Raji (cell line): ENCODE data around the gene TANGO2.

ENCODE experiments used
- POLR2A ChIP-seq: IDR thresholded peaks from 2 replicates; pipeline ENCODE4 v1.6.1; 2011; ENCODE audit warnings: low read depth, low read length, control low read depth; ENCODE audit not compliant: insufficient read depth

The TANGO2 gene

DNA sequence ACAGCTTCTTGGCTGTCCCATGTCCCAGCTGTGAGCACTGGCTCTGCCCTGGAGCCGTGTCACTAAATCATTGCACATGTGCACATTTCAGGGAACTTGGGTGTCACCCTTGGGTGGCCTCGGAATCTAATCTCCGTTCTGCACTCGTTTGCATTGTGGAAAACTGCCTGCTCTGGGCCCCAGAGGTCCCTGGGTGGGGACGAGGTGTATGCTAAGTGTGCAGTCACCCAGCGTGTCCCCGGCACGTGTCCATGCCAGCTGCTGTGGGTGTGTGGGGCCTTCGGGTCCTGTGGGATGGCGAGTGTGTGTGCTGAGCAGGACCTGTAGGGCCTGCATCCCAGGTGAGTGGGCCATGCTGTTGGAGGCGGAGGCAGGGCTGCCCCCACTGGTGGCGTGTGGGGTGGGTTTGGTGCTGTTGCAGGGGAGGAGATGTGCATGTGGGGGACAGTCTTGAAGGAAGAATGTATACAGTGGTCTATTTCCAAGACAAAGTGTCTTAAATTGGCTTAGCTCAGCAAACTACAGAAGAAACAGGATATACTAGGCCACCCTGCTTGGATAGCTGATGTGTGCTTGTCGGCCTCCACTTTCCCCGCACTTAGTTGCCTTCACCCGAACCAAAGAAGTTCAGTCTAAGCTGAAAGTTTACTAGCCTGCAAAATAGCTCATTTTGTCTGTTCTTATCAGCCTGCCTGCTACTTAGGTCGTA, 14.6 kb downstream of the TANGO2 start:
- TF ChIP-seq POLR2A: no peak

GRCh38 chr22:20036084-20036482, 15.2 kb downstream of the TANGO2 start:
- no peak for TF ChIP-seq POLR2A

- TF ChIP-seq POLR2A: no peak
These were observed 15.9 kb downstream of the TANGO2 start for GRCh38 chr22:20036535-20037392.

DNA sequence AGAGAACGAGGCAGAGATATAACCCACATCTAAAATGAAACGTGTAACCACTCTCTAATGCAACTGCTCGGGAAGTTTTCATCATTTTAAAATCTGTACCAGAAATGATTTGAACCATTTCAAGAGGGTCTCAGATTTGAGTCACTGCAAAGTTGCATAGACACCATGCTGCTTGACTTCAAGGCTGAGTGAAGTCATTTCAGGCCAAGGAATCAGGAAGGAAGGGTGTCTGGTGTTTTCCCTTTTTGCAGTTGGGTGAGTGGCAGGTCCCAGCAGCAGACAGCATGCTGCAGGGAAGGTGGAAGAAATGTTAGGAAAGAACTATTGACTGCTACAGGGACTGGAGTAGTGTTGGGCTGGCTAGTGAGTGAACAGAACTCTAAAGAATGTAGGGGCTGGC, 16.5 kb downstream of the TANGO2 start:
- TF ChIP-seq POLR2A: no peak

GRCh38 chr22:20038574-20038973, 17.7 kb downstream of the TANGO2 start:
- no peak for TF ChIP-seq POLR2A

DNA sequence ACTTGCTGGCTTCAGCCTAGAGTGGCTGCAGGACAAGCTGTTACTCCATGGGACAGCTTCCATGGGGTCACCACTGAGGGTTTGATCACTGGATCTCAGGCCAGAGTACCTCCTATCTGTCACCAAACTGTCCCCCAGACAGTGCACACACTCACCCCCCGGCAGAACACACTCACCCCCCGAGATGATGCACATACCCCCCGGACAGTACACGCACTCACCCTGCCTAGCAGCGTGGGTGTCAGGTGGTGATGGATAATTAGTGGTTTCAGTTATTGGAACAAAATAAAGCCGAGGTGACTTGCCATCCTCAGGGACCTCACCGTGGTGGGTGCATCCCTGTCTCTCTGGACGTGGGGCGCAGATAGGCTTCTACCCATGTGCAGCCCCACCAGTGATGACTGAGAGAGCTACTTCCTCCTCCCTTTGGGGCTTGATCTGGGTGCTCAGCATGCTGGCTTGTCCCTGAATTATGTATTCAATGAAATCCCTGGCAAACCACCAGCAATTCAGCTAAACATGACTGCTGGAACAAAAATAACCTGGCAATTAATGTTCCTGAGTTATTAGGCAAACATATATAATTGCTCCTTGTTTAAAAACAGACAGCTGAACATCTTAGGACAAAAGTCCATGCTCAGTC, 18.9 kb downstream of the TANGO2 start:
- no peak for TF ChIP-seq POLR2A

- no peak for TF ChIP-seq POLR2A
These were observed 19.7 kb downstream of the TANGO2 start for GRCh38 chr22:20040327-20041200.

DNA sequence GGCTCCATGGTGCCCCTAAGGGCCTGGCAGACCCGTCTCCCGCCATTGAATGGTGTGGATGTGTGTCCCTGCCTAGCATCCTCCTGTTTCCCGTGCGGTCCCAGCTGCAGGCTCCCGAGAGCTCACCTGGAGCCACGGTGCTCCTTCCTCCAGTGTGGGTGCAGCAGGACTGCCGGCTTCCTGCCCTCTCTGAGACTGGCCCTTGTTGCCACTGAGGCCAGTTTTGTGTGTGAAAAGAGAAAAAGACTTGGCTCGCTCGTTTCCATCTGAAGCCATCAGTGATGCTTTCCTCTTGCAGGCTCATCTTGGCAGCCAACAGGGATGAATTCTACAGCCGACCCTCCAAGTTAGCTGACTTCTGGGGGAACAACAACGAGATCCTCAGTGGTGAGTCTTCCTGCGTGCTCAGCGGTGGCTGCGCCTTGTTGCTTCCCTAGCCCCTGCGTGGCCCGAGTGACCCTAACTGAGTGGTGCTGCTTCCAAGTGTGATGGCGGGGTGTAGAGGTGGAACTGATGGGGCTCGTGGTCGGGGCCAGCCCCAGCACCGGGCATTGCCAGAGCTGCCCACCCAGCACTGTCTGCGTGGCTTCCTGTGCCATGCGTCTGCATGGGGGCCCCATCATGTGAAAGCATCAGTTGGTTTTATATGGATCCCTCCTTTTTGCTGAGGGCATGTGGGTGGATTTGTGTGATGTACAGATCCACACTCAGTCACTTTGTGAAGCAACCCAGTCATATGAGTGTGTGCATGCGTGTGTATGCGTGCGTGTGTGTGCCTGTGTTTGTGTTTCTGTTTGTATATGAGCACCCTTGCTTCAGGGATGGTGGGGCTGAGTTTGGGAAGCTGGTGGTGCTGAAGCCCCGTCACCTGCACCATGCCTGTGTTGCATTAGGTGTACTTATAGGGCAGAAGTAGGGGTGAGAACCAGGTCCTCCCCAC, 22.4 kb downstream of the TANGO2 start:
- no peak for TF ChIP-seq POLR2A

- TF ChIP-seq POLR2A: no peak
These were observed 23.1 kb downstream of the TANGO2 start for GRCh38 chr22:20043997-20044342.

DNA sequence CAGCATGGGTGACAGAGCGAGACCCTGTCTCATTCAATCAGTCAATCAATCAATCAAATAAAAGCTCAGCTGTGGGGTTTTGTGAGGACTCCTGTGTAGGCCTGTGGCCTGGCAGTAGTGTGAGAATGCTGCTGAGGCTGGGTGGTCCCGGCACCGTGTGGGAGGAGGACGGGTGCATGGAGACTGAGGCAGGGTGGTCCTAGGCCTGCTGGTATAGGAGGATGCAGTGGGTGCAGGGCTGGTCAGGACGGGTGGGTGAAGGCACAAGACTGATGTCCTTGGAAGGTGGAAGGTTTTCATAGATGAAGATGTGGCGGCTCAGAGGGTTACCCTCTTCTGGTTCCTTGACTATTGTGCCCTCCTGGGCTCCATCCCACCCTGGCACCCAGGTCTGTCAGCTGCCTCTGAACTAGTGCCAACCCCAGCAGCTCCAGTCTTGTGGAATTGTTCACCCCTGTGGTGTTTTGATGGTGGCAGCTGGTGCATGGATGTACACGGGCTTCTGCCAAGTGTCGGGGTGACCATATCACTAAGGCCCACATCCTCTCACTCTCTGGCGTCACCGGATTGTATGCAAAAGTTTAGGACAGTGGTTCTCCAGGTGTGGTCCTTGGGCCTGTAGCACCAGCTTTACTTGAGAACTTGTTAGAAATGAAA, 23.7 kb downstream of the TANGO2 start:
- no peak for TF ChIP-seq POLR2A

- no peak for TF ChIP-seq POLR2A
These were observed 25.8 kb downstream of the TANGO2 start for GRCh38 chr22:20046730-20047129.

DNA sequence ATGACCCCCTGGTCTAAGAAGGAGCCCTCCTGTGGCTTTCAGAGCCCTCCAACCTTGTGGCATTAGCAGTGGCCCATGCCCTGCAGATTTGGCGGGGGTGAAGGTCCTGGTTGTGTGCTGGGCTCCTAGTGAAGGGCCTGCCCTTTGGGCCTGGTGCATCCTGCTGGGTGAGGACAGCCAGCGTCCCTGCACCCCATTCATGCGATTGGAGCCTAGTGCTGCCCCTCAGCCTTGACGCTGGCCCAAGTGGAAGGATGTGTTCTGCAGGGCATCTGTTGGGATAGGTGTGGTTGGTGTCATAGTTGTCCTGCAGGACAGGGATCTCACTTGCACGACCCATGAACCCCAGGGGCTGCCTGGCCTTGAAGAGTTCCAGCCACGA, 31.0 kb downstream of the TANGO2 start:
- no peak for TF ChIP-seq POLR2A
